Forelimb muscle (tissue), 1 donor: Measurements from ENCODE around the gene BBS9. TPM values are rescaled to one million over a fixed set of nuclear protein-coding genes. Genes with fewer than 3 reads are reported as not detected.
A peak's percentile ranks its signal among the peaks of the same experiment; 100 is the strongest.

Experiments used
- DNase-seq: peaks from one replicate; pipeline ENCODE4 v3.0.0-alpha.2; 2013; ENCODE audit warnings: low read depth
- polyA plus RNA-seq: library from polyadenylated mRNA; unstranded; fragments of 120-200 nt; gene quantifications from one replicate; pipeline ENCODE4 v1.2.1, GENCODE V29; 2013; ENCODE audit not compliant: insufficient read length

BBS9 gene
- polyA plus RNA-seq, 1 donor = 15.9 TPM

DNA sequence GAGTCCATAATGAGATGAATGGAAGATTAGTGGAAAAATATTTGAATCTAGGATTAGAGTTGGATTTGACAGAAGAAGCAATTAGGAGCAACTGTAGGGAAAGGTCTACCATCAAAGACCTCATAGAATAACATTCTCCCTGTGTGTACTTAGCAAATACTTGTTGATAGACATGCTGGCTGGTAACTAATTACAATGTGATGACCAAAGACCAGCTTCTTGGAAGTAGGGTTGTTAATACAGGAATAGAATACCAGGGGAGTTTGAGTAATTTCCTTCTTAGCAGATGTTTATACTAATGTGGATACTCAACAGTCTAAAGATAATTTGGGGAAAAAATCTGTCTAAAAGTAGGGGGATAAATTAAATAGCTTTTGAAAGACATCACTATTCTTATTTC, 418.5 kb downstream of the BBS9 start:
- no peak for DNase-seq

DNA sequence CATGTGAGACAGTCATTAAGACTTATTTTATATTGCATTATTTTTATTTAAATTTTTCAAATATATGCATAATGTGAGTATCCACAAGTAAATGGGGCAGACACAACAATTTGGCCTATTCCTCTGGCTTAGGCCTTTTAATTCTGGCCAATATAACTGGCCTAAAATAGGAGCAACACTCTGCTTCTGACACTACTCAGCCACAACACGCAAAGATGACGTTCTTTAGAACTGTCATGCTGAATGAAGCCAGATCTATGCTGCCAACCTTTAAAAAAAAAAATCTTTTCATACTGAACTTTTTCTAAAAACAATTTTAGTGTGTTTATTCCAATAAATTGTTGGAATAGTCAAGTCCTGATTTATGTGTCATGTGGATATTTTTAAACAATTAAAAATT, 421.0 kb downstream of the BBS9 start:
- DNase-seq = no peak

DNA sequence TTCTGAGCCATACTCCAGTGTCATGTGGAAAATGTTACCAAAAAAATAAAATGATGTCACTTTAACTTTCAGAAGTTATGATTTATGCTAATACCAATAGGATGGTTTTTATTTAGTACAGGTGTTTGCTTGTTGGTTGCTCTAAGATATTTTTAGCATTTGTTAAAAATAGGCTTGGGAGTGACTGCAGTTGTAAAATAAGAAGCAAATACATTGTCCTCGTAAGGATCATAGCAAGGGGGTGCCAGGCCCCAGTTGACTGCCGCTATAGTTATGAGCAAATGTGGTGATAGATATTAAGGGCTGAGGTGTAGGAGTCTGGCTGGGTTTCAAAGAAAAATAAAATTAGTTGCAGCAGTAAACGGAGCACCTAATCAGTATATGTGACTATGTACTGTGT, 421.6 kb downstream of the BBS9 start:
- DNase-seq = no peak

DNA sequence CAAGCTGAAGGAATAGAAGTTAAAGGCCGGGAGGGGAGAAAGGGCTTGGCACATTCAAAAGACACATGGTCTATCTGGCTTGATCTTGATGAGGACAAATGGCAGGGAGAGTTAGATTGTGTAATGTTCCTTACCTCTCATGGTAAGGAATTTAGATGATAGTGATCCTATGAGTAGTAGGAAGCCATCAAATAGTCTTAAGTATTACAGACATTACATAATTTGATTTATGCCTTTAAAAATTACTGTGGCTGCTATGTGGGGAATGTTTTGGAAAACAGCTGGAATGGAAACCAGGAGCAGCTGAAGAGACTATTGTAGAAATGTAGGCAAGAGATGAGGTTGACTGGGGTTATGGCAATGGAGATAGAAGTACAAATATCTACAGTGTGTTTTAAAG, 424.7 kb downstream of the BBS9 start:
- no peak for DNase-seq

DNA sequence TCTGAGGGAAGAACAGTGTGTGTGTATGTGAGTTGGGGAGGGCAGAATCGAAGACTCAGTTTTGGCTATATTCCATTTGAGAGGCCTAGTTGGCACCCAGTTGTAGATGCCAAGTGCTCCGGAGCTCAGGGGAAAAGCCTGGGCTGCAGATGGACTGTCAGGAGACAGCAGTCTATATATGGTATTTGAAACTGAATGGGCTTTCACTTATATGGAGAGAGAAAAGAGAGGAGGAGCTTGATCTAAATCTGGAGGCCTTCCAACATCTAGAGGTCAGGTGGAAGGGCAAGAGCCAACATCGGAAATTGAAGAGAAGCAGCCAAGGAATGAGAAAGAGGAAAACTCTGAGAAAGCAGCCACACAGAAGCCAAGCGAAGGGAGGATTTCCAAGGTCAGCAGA, 425.2 kb downstream of the BBS9 start:
- DNase-seq = no peak

DNA sequence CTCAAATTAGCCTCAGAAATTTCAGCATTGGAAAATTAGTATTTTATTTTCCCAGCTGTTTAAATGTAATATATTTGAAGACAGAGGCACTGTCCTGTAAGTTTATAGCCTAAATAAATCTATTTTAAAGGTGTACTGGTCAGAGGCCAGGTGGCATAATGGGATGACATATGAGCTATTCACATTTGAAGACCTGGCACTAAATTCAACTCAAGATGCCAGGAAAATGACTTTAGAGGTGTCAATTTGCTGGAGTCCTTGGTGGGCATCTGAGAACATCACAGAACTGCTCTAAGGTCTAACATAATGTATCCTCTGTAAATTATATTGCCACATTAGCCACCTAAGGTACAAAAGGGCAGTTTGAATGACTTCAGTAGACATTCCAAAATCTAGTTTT, 427.1 kb downstream of the BBS9 start:
- DNase-seq = no peak

DNA sequence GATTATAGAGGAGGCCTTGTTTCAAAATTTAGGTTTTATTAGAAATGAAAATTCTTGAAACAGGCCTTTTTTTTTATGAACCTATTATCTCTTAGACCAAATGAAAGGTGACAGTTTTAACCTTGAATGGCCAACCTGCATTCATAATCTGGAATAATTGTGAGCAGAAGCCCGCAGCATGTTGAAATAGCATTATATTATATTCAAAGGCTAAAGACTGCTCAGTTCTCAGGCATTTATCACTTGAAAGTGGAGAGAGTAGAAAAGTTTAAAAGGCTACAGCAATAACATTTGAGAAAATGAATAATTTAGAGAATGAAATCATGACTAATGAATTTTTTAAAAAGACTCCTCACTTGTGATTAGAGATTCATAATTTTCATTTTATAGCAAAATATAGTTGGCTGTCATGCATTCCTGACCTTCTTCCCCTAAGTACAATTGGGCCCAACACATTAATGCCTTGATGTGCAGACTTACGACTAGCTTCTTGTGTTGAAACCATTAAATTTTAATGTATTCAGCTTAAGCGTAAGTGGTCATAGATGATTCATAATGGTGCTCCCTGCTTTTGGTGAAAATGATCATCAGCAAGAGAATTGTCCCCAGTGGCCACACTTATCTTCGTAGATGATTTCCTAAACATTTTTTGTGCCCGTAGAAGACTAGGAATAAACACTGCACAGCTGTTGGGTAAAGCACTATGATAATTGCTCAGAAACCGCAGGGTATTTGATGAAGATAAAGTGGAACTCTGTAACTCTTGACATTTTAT, 429.4 kb downstream of the BBS9 start:
- DNase-seq = no peak

DNA sequence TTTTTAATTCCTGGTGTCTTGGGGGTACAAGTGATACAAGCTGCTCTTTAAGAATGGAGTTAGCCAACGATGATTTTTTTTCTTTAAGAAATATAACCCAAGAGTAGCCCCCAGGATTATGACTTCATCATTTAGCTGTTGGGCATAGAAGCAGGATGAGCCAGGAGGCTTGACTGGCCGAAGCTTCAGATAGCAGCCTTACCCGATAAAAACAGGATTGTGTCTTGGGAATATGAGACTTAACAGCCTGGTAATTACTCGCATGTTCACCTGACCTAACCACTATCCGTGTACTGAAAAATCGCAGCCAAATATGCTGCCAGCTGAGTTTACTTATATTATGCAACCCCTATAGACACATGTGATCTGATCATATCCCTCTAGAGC, 430.0 kb downstream of the BBS9 start:
- no peak for DNase-seq

DNA sequence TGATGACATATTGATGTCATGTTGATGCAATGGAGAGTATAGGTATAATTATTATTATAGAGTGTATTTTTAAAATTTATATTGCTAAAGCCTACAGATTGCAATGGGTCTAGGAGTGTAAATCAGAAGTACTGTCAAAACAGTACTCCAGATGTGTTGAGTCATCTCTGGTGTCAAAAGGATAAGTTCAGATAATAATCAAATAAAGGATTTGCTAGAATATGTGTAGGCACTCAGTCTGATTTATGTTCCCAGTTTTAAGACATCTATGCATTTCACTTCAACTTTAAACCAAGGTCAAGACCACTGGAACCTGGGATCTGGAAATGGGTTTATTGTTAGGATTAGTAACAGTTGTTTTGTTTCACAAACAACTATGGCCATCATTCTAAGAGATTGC, 433.6 kb downstream of the BBS9 start:
- no peak for DNase-seq

DNA sequence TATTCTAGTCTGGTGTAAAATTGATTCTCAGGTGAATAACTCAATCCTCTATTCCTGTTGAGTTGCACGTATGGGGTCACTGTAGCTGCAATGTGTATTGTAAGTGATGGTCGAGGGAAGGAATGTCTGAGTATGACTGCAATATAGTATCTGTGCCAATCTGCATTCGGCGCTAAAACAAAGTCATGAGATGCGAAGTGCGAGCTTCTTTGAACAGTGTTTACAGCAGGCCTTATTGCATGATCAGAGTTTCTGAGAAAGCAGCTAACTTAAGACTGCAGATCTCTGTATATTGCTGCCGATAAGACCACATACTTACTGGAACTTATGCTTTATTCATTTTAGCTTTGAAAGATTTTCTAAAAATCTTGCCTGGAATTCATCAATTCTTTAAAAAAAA, 434.3 kb downstream of the BBS9 start:
- DNase-seq = no peak

DNA sequence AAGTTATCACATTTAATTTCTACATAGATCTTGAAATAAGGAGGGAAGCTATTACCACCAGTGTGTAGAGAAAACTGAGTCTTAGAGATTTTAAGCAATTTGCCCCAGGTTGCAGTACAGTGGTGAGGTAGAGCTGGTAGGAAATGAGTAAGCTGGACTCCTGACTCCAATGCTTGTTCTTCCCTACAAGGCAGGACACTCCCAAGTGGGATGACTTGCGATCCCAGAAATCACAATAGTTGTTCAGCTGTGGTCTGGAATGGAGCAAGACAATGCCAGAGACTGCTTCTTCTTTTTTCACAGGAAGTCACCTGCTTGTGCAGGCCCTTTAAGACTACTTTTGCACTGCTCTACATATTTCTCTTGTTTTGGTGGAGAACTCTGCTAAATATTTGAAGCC, 448.8 kb downstream of the BBS9 start:
- DNase-seq = no peak

DNA sequence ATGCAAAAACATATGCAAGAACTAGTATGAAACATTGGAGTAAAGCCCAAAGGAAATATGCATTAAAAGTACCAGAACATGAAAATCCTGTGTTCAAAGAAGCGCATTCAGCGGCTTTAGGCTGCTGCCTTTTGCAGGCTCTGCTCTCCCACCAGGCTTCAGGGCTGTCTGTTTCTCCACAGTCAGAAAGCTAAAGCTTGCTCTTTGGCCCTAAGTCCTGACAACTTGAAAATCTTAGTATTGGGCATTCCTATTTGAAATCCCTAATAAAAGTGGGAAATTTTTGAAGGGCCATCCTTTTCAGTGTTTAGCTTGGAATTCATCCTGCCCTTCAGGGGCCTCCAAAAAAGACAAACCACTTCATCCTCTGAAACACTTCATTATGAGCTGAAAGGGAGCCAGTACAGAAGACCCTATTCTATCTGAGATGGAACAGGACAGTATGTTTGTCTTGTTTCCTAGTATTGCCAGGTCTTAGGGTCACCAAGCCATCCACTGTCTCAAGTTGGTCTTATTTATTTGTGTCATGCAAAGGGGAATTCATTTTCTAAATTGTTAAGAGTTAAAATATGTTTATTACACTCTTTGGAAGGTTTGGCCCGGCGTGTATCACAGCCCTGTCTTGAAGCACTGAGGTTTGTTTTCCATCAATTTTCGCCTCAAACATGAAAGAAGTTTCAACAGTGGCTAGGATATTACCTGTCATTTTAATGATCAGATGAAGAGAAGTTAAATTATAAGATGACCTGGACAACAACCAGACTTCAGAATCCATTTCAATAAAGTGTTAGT, 449.7 kb downstream of the BBS9 start:
- DNase-seq = no peak

DNA sequence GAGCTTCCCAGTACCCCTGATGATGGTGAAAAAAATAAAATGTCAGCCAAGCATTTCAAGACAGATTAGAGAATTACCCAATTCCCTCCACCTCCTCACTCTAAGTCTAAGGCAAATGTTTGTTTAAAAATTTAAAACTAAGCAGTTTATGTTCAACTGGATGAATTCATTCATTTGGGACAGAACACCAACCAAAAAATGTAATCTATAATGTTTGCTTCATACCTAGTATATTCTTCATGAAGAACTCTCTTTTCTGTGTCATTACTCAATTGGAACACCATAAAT, 450.3 kb downstream of the BBS9 start:
- DNase-seq = no peak

DNA sequence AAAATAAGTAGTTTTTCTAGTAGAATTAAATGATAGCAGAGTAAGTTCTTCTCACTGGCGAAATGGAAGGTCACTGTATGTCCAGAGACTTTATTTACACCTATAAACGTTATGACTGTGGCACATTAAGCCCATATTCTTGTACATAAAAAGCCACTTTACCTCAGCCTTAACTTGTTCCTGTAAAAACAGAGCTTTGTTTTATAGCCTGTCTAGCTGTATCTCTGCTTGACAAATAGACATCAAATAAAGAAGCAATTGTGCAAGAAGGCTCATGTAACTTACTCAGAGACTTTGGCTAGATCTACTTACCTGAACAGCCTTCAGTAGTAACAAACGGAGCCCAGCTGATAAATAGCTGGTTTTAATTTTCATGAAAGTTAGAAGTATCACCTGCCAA, 451.9 kb downstream of the BBS9 start:
- DNase-seq = no peak

DNA sequence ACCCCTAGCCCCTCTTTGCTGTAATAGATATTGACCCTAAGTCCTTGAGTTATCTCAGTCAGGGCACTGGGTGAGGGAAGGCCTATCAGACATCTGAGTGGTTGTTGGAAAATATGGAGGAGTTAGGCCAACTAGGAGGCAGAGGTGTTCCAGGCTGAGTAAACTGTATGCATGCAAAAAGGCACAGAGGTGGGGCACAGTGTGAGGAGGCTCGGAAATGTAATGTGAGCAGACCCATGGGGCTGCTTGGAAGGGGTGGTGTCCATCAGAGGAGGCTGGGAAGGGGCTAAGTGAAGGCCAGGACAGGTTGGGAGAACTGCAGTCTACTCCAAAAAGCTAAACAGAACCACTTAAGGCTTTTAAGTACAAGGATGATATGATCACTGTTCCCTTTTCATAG, 452.7 kb downstream of the BBS9 start:
- DNase-seq = no peak

DNA sequence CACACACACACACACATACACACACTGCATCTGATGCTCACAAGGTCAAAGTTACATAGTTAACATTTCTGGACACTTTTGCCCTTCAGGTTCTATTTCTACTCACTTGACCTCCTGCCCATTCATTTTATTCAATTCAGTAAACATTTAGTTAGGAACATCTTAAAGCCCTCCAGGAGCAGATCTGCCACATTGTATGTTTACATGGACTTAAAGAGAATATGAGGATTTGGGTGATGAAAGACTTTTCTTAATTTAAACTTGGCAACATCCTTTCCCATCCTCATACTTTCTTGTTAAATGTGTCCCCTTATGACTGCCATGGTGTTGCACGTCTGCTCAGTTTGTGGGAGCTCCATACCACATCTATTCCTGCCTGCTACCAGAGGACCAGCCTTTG, 453.2 kb downstream of the BBS9 start:
- no peak for DNase-seq

DNA sequence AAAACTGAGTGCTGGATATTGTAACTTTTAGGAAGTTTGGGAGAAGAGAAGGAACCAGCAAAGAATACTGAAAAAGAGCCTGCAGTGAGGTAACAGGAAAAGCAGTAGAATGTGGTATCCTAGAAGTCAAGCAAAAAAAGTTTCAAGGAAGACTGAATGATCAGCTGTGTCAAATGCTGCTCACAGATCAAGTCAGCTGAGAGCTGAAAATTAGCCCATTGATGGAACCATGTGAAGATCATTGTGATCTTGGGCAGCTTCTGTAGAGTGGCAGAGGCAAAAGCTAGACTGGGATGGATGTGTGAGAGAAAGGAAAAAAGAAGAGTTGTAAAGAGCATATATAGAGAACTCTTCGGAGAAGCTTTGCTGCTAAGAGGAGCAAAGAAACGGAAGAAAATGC, 460.5 kb downstream of the BBS9 start:
- no peak for DNase-seq

DNA sequence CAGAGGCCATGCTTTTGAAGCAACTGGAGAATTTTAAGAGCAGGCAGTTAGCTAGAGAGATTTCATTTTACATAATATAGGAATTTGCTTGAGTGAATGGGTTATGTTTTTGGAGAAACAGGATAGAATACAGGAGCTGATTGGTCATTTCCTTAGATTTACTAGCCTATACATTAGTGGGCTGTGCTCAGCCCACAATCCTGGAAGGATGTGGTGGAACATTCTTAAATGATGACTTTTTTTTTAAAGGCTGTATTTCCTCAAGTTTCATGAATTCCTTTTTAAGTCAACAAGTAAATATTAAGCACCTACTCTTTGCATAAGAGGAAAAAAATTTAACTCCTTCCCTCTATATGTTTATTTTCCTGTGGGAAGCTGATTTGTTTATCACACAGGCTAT, 461.6 kb downstream of the BBS9 start:
- no peak for DNase-seq

DNA sequence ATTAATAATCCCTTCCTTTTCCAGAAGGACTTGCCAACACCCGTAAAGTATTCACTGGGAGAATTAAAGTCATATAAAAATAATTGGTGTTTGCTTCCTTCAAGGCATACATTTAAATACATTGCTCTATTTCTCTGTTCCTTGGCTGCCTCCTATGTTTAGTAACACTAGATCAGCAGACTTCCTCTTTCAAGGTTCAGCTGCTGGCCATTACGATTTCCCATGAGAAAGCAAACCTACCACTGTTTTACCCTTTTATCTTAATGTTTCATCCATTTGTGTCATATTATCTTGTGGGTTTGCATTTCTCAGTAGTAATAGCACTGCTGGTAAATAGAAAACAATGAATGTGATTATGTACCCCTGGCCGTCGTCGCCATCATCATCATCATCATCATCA, 462.1 kb downstream of the BBS9 start:
- no peak for DNase-seq

DNA sequence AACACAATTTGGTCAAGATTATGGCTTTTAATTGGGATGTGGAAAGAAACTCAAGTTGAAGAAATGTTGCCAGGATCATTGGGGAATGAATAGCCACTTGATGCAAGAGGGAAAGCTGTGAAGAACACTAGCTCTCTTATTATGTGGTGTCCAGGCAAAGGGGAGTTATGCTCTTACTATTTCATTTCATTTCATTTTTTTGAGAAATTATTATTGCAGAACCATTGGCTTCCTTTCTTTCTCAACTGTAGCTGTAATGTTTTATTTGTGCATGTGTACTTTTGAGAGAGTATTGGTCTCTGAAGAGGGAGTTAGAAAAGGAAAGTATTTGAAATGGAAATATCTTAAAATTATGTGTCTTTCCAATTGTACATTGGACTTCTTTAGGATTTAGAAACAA, 463.4 kb downstream of the BBS9 start:
- no peak for DNase-seq

DNA sequence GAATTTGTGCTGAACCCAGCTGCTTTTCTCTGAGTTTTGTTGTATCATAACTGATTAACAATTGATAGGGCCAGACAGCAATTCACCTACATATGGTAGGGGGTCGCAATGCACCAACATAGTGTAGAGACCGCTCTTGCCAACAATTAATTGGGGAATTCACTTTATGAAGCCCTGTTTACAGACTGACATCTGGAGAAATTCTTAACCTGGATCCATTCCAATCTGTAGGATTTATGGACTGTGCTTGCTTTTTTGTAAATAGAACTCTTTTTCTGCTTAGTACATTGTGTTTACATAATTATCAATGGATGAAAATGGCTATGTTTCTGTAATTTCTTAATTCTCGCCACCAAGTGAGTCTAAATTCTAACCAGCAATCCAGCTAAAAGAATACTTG, 464.2 kb downstream of the BBS9 start:
- DNase-seq = peak; percentile 48

DNA sequence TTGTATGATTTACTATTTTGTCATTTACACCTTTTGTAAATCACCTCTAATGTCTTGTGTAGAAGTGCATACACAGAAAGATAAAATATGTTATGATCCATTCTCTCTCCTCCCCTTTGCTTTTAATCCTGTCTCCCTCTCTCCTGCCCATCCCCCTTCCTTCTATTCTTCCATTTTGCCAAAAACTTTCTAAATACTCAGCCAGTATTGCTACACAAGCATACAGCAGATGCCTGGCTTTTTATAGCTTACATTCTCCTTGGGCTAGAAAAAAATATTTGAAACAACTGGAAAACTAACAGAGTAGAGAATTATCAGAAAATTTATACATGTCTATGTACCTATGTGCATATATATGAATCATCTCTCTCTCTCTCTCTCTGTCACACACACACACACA, 467.3 kb downstream of the BBS9 start:
- no peak for DNase-seq

DNA sequence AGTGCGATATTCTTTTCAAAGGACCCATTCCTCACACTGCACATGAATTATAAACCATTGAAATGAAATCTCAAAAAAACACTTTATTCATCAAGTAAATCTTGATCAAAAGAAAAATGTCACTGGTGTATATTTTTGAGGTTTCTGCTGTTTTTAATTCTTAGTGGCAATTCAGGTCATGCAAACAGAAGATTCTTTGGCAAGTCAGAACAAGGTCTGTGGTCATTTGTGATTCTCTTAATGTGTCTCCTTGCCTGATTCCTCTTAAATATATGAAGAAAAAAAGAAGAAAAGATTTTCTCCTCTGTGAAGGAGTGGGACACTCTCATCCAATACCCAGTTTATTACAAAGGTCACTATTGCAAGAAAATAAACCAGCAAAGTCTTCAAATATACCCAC, 467.8 kb downstream of the BBS9 start:
- DNase-seq = no peak

DNA sequence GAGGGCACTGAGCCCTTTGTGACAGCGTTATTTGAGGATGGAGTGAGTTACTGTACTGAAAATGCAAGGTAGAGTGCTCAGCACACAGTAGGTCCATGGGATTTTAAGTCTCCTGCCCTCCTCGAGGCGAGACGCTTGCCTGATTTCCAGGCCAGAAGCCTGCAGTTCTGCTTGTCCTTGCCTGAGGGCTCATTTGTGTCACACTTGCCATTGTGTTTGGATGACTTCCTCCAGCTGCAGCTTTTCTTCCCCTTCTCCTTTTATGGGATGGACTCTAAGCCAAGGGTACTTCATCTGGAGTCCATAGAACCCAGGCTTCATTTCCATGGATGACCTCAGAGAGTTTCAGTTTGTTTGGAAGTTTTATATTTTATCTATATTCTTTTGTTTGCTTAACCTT, 471.7 kb downstream of the BBS9 start:
- no peak for DNase-seq
